PC-3 (cell line): ENCODE data around the gene ARL6IP6.

Experiments
- EZH2 ChIP-seq: fragments of 300-600 bp; sonication (generic); IDR thresholded peaks from one replicate; pipeline ENCODE4 v1.6.1; 2017; ENCODE audit warnings: antibody characterized with exemption, mild to moderate bottlenecking, low read length; ENCODE audit not compliant: unreplicated experiment
- EZH2phosphoT487 ChIP-seq: fragments of 300-600 bp; sonication (generic); IDR thresholded peaks from 2 replicates; pipeline ENCODE4 v1.6.1; 2018; ENCODE audit warnings: mild to moderate bottlenecking, antibody characterized with exemption, low read length, borderline replicate concordance
- TF ChIP-seq, protein P1 (sequence below): fragments of 300-600 bp; sonication (generic); conservative IDR thresholded peaks from 2 replicates; pipeline ENCODE4 v1.5.1; 2017; ENCODE audit warnings: antibody characterized with exemption, low read depth, mild to moderate bottlenecking, low read length

DNA sequence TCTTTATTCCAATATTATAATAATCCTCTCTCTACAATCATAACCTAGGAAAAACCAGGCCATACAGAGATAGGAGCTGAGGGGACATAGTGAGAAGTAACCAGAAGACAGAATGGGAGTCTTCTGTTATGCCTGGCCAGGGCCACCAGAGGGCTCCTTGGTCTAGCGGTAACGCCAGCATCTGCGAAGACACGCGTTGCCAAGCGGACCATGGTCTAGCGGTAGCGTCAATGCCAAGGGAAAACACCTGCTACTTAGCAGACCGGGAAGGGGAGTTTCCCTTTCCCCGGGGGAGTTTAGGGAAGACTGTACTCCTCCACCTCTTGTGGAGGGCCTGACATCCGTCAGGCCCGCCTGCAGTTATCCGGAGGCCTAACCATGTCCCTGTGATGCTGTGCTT, 36.6 kb downstream of the ARL6IP6 start:
- TF ChIP-seq, protein P1, sequence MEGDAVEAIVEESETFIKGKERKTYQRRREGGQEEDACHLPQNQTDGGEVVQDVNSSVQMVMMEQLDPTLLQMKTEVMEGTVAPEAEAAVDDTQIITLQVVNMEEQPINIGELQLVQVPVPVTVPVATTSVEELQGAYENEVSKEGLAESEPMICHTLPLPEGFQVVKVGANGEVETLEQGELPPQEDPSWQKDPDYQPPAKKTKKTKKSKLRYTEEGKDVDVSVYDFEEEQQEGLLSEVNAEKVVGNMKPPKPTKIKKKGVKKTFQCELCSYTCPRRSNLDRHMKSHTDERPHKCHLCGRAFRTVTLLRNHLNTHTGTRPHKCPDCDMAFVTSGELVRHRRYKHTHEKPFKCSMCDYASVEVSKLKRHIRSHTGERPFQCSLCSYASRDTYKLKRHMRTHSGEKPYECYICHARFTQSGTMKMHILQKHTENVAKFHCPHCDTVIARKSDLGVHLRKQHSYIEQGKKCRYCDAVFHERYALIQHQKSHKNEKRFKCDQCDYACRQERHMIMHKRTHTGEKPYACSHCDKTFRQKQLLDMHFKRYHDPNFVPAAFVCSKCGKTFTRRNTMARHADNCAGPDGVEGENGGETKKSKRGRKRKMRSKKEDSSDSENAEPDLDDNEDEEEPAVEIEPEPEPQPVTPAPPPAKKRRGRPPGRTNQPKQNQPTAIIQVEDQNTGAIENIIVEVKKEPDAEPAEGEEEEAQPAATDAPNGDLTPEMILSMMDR, result peak; percentile 42; the same call in 1 of the 2 replicates
- no peak for TF ChIP-seq EZH2
- TF ChIP-seq EZH2phosphoT487, result no peak
